NCI-H2107 (cell line): ENCODE results near the gene COMMD1.
"Not testable (repeated sequence)": the region's sequence is repeated elsewhere in the genome, so short reads cannot be mapped to it uniquely, and the experiment has no call there.

Experiments used
- DNase-seq: peaks from one replicate; lab custom pipeline; 2025; lab: John Stamatoyannopoulos, UW

The COMMD1 gene

GRCh38 chr2:62141142-62141740 lies 235.8 kb downstream of the COMMD1 start:
- DNase-seq, result no peak

GRCh38 chr2:62142054-62142453 lies 236.6 kb downstream of the COMMD1 start:
- DNase-seq, result no peak

- DNase-seq, result no peak
Observed at GRCh38 chr2:62143696-62144095, 238.2 kb downstream of the COMMD1 start.

- no peak for DNase-seq
Observed at GRCh38 chr2:62144689-62145477, 239.4 kb downstream of the COMMD1 start.

GRCh38 chr2:62145478-62146100 lies 240.1 kb downstream of the COMMD1 start:
- no peak for DNase-seq

- not testable (repeated sequence) for DNase-seq
Observed at GRCh38 chr2:62146790-62147189, 241.3 kb downstream of the COMMD1 start.

- no peak for DNase-seq
Observed at GRCh38 chr2:62147610-62148301, 242.3 kb downstream of the COMMD1 start.

GRCh38 chr2:62149708-62150107 lies 244.2 kb downstream of the COMMD1 start:
- DNase-seq, result no peak

- no peak for DNase-seq
Observed at GRCh38 chr2:62150597-62151305, 245.3 kb downstream of the COMMD1 start.

GRCh38 chr2:62151306-62151638 lies 245.8 kb downstream of the COMMD1 start:
- no peak for DNase-seq

GRCh38 chr2:62152000-62152399 lies 246.5 kb downstream of the COMMD1 start:
- no peak for DNase-seq

- DNase-seq, result no peak
Observed at GRCh38 chr2:62156861-62157496, 251.5 kb downstream of the COMMD1 start.

- DNase-seq, result no peak
Observed at GRCh38 chr2:62158444-62159121, 253.1 kb downstream of the COMMD1 start.

GRCh38 chr2:62160691-62161090 lies 255.2 kb downstream of the COMMD1 start:
- not testable (repeated sequence) for DNase-seq

GRCh38 chr2:62163106-62163831 lies 257.8 kb downstream of the COMMD1 start:
- no peak for DNase-seq

GRCh38 chr2:62163834-62164233 lies 258.4 kb downstream of the COMMD1 start:
- DNase-seq, result no peak

- no peak for DNase-seq
Observed at GRCh38 chr2:62175728-62176127, 270.3 kb downstream of the COMMD1 start.

GRCh38 chr2:62176801-62177200 lies 271.3 kb downstream of the COMMD1 start:
- no peak for DNase-seq

GRCh38 chr2:62177392-62178049 lies 272.0 kb downstream of the COMMD1 start:
- no peak for DNase-seq
